NK-92 treated with Interleukin-12 subunit alpha and Interleukin-12 subunit beta, amount 100 ng/mL, for 24 hours (cell line): ENCODE results near the gene WSCD1.

Experiments
- DNase-seq: peaks from one replicate; lab custom pipeline; 2025; lab: John Stamatoyannopoulos, UW

The WSCD1 gene

GRCh38 chr17:6061290-6061689 is 8.9 kb upstream of the WSCD1 start:
- DNase-seq = no peak

- no peak for DNase-seq
Observed at GRCh38 chr17:6064868-6065267, 5.3 kb upstream of the WSCD1 start.

GRCh38 chr17:6065351-6065750 is 4.8 kb upstream of the WSCD1 start:
- no peak for DNase-seq

GRCh38 chr17:6066183-6066948 is 3.8 kb upstream of the WSCD1 start:
- no peak for DNase-seq

GRCh38 chr17:6067060-6067459 is 3.1 kb upstream of the WSCD1 start:
- DNase-seq = no peak

GRCh38 chr17:6070430-6070912 is 292 bp downstream of the WSCD1 start:
- DNase-seq = no peak

- no peak for DNase-seq
Observed at GRCh38 chr17:6070913-6071511, 833 bp downstream of the WSCD1 start.

- DNase-seq = no peak
Observed at GRCh38 chr17:6071528-6072065, 1.4 kb downstream of the WSCD1 start.

GRCh38 chr17:6072157-6072556 is 2.0 kb downstream of the WSCD1 start:
- no peak for DNase-seq

- no peak for DNase-seq
Observed at GRCh38 chr17:6072611-6073010, 2.4 kb downstream of the WSCD1 start.

- DNase-seq = no peak
Observed at GRCh38 chr17:6073620-6074019, 3.4 kb downstream of the WSCD1 start.

GRCh38 chr17:6075050-6075449 is 4.9 kb downstream of the WSCD1 start:
- DNase-seq = no peak

GRCh38 chr17:6075845-6076244 is 5.7 kb downstream of the WSCD1 start:
- DNase-seq = no peak

GRCh38 chr17:6077752-6078151 is 7.6 kb downstream of the WSCD1 start:
- no peak for DNase-seq

- DNase-seq = no peak
Observed at GRCh38 chr17:6078458-6078871, 8.3 kb downstream of the WSCD1 start.

GRCh38 chr17:6079155-6079888 is 9.1 kb downstream of the WSCD1 start:
- DNase-seq = no peak

- no peak for DNase-seq
Observed at GRCh38 chr17:6079960-6080359, 9.8 kb downstream of the WSCD1 start.

- no peak for DNase-seq
Observed at GRCh38 chr17:6080711-6081430, 10.7 kb downstream of the WSCD1 start.

GRCh38 chr17:6082335-6082734 is 12.2 kb downstream of the WSCD1 start:
- no peak for DNase-seq

- no peak for DNase-seq
Observed at GRCh38 chr17:6084311-6085161, 14.4 kb downstream of the WSCD1 start.

- DNase-seq = no peak
Observed at GRCh38 chr17:6085812-6086211, 15.6 kb downstream of the WSCD1 start.
